A673 (cell line): ENCODE data around the gene JAG2.

ENCODE experiments used
- EZH2 ChIP-seq: fragments of 200-600 bp; sonication (generic); IDR thresholded peaks from 2 replicates; pipeline ENCODE4 v1.6.1; 2017; ENCODE audit warnings: borderline replicate concordance, low read depth, mild to moderate bottlenecking, mixed read lengths, antibody characterized with exemption, low read length; ENCODE audit not compliant: poor library complexity, severe bottlenecking
- TF ChIP-seq, protein P1 (sequence below): fragments of 300-800, 200-600 bp; sonication (generic); conservative IDR thresholded peaks from 2 replicates; pipeline ENCODE4 v1.5.1; 2017; ENCODE audit warnings: low read depth, mild to moderate bottlenecking, antibody characterized with exemption, low read length, moderate library complexity, mixed read lengths

DNA sequence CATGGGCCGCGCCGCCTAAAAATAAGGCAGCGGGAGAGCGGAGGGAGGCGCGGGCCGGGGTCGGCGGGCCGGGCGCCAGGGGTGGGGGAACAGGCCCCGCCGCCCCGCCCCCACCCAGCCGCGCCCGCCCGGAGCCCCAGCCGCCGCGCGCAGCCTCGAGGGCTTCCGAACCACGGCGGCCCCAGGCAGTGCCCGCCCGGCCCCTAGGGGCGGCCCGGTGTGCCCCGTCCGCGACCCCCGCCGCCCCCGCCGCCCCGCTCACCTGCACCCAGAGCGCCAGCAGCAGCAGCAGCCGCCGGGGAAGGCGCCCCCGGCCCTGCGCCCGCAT is 519 bp downstream of the JAG2 start:
- TF ChIP-seq, protein P1, sequence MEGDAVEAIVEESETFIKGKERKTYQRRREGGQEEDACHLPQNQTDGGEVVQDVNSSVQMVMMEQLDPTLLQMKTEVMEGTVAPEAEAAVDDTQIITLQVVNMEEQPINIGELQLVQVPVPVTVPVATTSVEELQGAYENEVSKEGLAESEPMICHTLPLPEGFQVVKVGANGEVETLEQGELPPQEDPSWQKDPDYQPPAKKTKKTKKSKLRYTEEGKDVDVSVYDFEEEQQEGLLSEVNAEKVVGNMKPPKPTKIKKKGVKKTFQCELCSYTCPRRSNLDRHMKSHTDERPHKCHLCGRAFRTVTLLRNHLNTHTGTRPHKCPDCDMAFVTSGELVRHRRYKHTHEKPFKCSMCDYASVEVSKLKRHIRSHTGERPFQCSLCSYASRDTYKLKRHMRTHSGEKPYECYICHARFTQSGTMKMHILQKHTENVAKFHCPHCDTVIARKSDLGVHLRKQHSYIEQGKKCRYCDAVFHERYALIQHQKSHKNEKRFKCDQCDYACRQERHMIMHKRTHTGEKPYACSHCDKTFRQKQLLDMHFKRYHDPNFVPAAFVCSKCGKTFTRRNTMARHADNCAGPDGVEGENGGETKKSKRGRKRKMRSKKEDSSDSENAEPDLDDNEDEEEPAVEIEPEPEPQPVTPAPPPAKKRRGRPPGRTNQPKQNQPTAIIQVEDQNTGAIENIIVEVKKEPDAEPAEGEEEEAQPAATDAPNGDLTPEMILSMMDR = no peak
- no peak for TF ChIP-seq EZH2
